IPS-18c (cell line): Measurements from ENCODE around the gene ANO10.
"Not testable (repeated sequence)": the region's sequence is repeated elsewhere in the genome, so short reads cannot be mapped to it uniquely, and the experiment has no call there.

ENCODE experiments used
- H3K4me3 ChIP-seq: 2 replicates; pipeline ENCODE4 v1.7.0; 2013; ENCODE audit warnings: low read depth, mild to moderate bottlenecking, low read length, moderate library complexity; ENCODE audit not compliant: insufficient read depth
- H3K9me3 ChIP-seq: one replicate; pipeline ENCODE4 v1.6.1; 2013; ENCODE audit warnings: mild to moderate bottlenecking, low read length, moderate library complexity; ENCODE audit not compliant: control insufficient read depth, insufficient read depth

ANO10 gene

GRCh38 chr3:43597961-43598360, 23.9 kb downstream of the ANO10 start:
- Histone ChIP-seq H3K4me3 (no peak overlapping the region), H3K9me3 (no peaks in the 10 kb centered on the region)

GRCh38 chr3:43596178-43596577, 25.6 kb downstream of the ANO10 start:
- not testable (repeated sequence) for H3K9me3 ChIP-seq, H3K4me3 ChIP-seq

GRCh38 chr3:43595280-43595679, 26.5 kb downstream of the ANO10 start:
- not testable (repeated sequence) for H3K4me3 ChIP-seq, H3K9me3 ChIP-seq

GRCh38 chr3:43593588-43593987, 28.2 kb downstream of the ANO10 start:
- H3K4me3 ChIP-seq, H3K9me3 ChIP-seq: not testable (repeated sequence)

- H3K4me3 ChIP-seq = not testable (repeated sequence)
These were observed 29.9 kb downstream of the ANO10 start for GRCh38 chr3:43591866-43592265.

GRCh38 chr3:43587303-43587702, 34.5 kb downstream of the ANO10 start:
- H3K9me3 ChIP-seq = peaks cover 5% of the 10 kb centered on the region
- H3K4me3 ChIP-seq = no peak overlapping the region

More at GRCh38 chr3:43591866-43592265, 29.9 kb downstream of the ANO10 start:
- not testable (repeated sequence) for H3K9me3 ChIP-seq

- Histone ChIP-seq H3K4me3 (no peak overlapping the region), H3K9me3 (no peaks in the 10 kb centered on the region)
These were observed 37.6 kb downstream of the ANO10 start for GRCh38 chr3:43584043-43584826.

- Histone ChIP-seq H3K9me3 (no peaks in the 10 kb centered on the region), H3K4me3 (no peak overlapping the region)
These were observed 38.3 kb downstream of the ANO10 start for GRCh38 chr3:43583481-43583880.

GRCh38 chr3:43582866-43583265, 38.9 kb downstream of the ANO10 start:
- Histone ChIP-seq H3K9me3 (no peaks in the 10 kb centered on the region), H3K4me3 (no peak overlapping the region)

- H3K9me3 ChIP-seq = no peaks in the 10 kb centered on the region
These were observed 40.5 kb downstream of the ANO10 start for GRCh38 chr3:43581343-43581742.

GRCh38 chr3:43580181-43580580, 41.6 kb downstream of the ANO10 start:
- Histone ChIP-seq H3K9me3 (no peaks in the 10 kb centered on the region), H3K4me3 (no peak overlapping the region)

More at GRCh38 chr3:43581343-43581742, 40.5 kb downstream of the ANO10 start:
- H3K4me3 ChIP-seq = no peak overlapping the region

- H3K9me3 ChIP-seq = no peaks in the 10 kb centered on the region
- no peak overlapping the region for H3K4me3 ChIP-seq
These were observed 48.2 kb downstream of the ANO10 start for GRCh38 chr3:43573576-43573975.

- not testable (repeated sequence) for H3K9me3 ChIP-seq, H3K4me3 ChIP-seq
These were observed 56.0 kb downstream of the ANO10 start for GRCh38 chr3:43565661-43566341.

- Histone ChIP-seq H3K9me3 (no peaks in the 10 kb centered on the region), H3K4me3 (no peak overlapping the region)
These were observed 61.9 kb downstream of the ANO10 start for GRCh38 chr3:43559961-43560360.

GRCh38 chr3:43558171-43558570, 63.6 kb downstream of the ANO10 start:
- H3K9me3 ChIP-seq = no peaks in the 10 kb centered on the region
- H3K4me3 ChIP-seq = no peak overlapping the region

- H3K9me3 ChIP-seq = no peaks in the 10 kb centered on the region
- no peak overlapping the region for H3K4me3 ChIP-seq
These were observed 72.1 kb downstream of the ANO10 start for GRCh38 chr3:43549626-43550290.

- not testable (repeated sequence) for H3K9me3 ChIP-seq, H3K4me3 ChIP-seq
These were observed 77.5 kb downstream of the ANO10 start for GRCh38 chr3:43544277-43544676.
